ENCODE data around the gene VWA2.

GRCh38 chr10:114215033-114215432, 24.0 kb upstream of the VWA2 start:
- no peak for TF ChIP-seq CTCF (IDR thresholded peaks at IDR 0.05)
- TF ChIP-seq ZFX (IDR thresholded peaks at IDR 0.05; ENCODE audit: borderline replicate concordance) = no peak
